Urothelium cell line (cell line): ENCODE measurements around the gene KCNH8.

Source experiments
- DNase-seq: peaks from one replicate; pipeline ENCODE4 v3.0.0; 2011; ENCODE audit warnings: low spot score, mixed read lengths
- FAIRE-seq: peaks from 2 replicates; lab custom pipeline; 2011; peaks lifted over from hg19 to GRCh38; lab: Jason Lieb, UNC

The KCNH8 gene

GRCh38 chr3:19248143-19248542 is 99.8 kb downstream of the KCNH8 start:
- DNase-seq (no peak), FAIRE-seq (no peak)

- no peak for FAIRE-seq
- no peak for DNase-seq
These were observed 100.5 kb downstream of the KCNH8 start for GRCh38 chr3:19248767-19249166.

GRCh38 chr3:19250959-19251610 is 102.8 kb downstream of the KCNH8 start:
- DNase-seq: no peak
- FAIRE-seq: no peak

GRCh38 chr3:19254189-19254588 is 105.9 kb downstream of the KCNH8 start:
- FAIRE-seq (no peak), DNase-seq (no peak)

- FAIRE-seq (no peak), DNase-seq (no peak)
These were observed 106.6 kb downstream of the KCNH8 start for GRCh38 chr3:19254784-19255338.

GRCh38 chr3:19256313-19256712 is 108.0 kb downstream of the KCNH8 start:
- DNase-seq (no peak), FAIRE-seq (no peak)

GRCh38 chr3:19263606-19264005 is 115.3 kb downstream of the KCNH8 start:
- FAIRE-seq: no peak

GRCh38 chr3:19264424-19264823 is 116.1 kb downstream of the KCNH8 start:
- FAIRE-seq (no peak), DNase-seq (no peak)

More at GRCh38 chr3:19263606-19264005, 115.3 kb downstream of the KCNH8 start:
- no peak for DNase-seq

- DNase-seq (no peak), FAIRE-seq (no peak)
These were observed 118.7 kb downstream of the KCNH8 start for GRCh38 chr3:19267040-19267439.

- no peak for DNase-seq
- FAIRE-seq: no peak
These were observed 122.2 kb downstream of the KCNH8 start for GRCh38 chr3:19270481-19270880.

GRCh38 chr3:19272296-19272695 is 124.0 kb downstream of the KCNH8 start:
- DNase-seq (no peak), FAIRE-seq (no peak)

- no peak for DNase-seq
- no peak for FAIRE-seq
These were observed 124.8 kb downstream of the KCNH8 start for GRCh38 chr3:19273091-19273490.

GRCh38 chr3:19274576-19274975 is 126.3 kb downstream of the KCNH8 start:
- DNase-seq (no peak), FAIRE-seq (no peak)

- FAIRE-seq (no peak), DNase-seq (no peak)
These were observed 136.7 kb downstream of the KCNH8 start for GRCh38 chr3:19284974-19285373.

GRCh38 chr3:19293295-19293694 is 145.0 kb downstream of the KCNH8 start:
- no peak for FAIRE-seq
- DNase-seq: no peak

- FAIRE-seq (no peak), DNase-seq (no peak)
These were observed 146.9 kb downstream of the KCNH8 start for GRCh38 chr3:19295208-19295607.

- DNase-seq (no peak), FAIRE-seq (no peak)
These were observed 183.6 kb downstream of the KCNH8 start for GRCh38 chr3:19331931-19332330.

- DNase-seq: no peak
- no peak for FAIRE-seq
These were observed 185.8 kb downstream of the KCNH8 start for GRCh38 chr3:19334120-19334519.

GRCh38 chr3:19338769-19339168 is 190.5 kb downstream of the KCNH8 start:
- DNase-seq (no peak), FAIRE-seq (no peak)

- FAIRE-seq (no peak), DNase-seq (no peak)
These were observed 194.1 kb downstream of the KCNH8 start for GRCh38 chr3:19342389-19342788.

GRCh38 chr3:19346759-19347158 is 198.4 kb downstream of the KCNH8 start:
- FAIRE-seq (no peak), DNase-seq (no peak)

GRCh38 chr3:19347671-19348070 is 199.4 kb downstream of the KCNH8 start:
- FAIRE-seq (no peak), DNase-seq (no peak)

GRCh38 chr3:19348500-19348899 is 200.2 kb downstream of the KCNH8 start:
- DNase-seq (no peak), FAIRE-seq (no peak)
